Liver (tissue), 9 donors: Measurements from ENCODE around the gene ZFYVE9. TPM values are rescaled to one million over a fixed set of nuclear protein-coding genes. Genes with fewer than 3 reads are reported as not detected.
"Not testable (repeated sequence)": the region's sequence is repeated elsewhere in the genome, so short reads cannot be mapped to it uniquely, and the experiment has no call there.

Experiments
- DNase-seq: peaks from one replicate; pipeline ENCODE4 v3.0.0-alpha.2; 2017; ENCODE audit warnings: low spot score
- H3K27ac ChIP-seq, 2 donors: one replicate each; pipeline ENCODE4 v1.7.0; 2013; ENCODE audit warnings: inconsistent platforms in 2 of 2, low read length in 2 of 2, control low read depth in 1 of 2, low read depth in 1 of 2, mild to moderate bottlenecking in 1 of 2
- H3K27me3 ChIP-seq, 4 donors: one replicate each; pipeline versions ENCODE4 v1.6.1 to v1.7.0; 2013; ENCODE audit warnings: low read length in 3 of 4, inconsistent platforms in 1 of 4, mild to moderate bottlenecking in 1 of 4, moderate library complexity in 1 of 4; ENCODE audit not compliant: control insufficient read depth in 4 of 4, insufficient read depth in 4 of 4
- H3K36me3 ChIP-seq, 4 donors: one replicate each; pipeline versions ENCODE4 v1.6.1 to v1.7.0; 2013; ENCODE audit warnings: low read length in 3 of 4, mild to moderate bottlenecking in 3 of 4, low read depth in 1 of 4, moderate library complexity in 1 of 4; ENCODE audit not compliant: control insufficient read depth in 4 of 4, insufficient read depth in 3 of 4
- H3K4me1 ChIP-seq, 4 donors: one replicate each; pipeline versions ENCODE4 v1.6.1 to v1.7.0; 2013; ENCODE audit warnings: low read length in 3 of 4, mild to moderate bottlenecking in 3 of 4, moderate library complexity in 1 of 4; ENCODE audit not compliant: control insufficient read depth in 4 of 4, insufficient read depth in 4 of 4
- H3K4me3 ChIP-seq, 3 donors: one replicate each; pipeline versions ENCODE4 v1.6.1 to v1.7.0; 2013; ENCODE audit warnings: low read length in 3 of 3, control low read depth in 1 of 3, low read depth in 1 of 3, mild to moderate bottlenecking in 1 of 3
- H3K9ac ChIP-seq, 2 donors: one replicate each; pipeline ENCODE4 v1.7.0; 2013; ENCODE audit warnings: low read length in 2 of 2, mild to moderate bottlenecking in 2 of 2, moderate library complexity in 2 of 2, control low read depth in 1 of 2, low read depth in 1 of 2
- H3K9me3 ChIP-seq, 4 donors: one replicate each; pipeline versions ENCODE4 v1.6.1 to v1.7.0; 2013; ENCODE audit warnings: low read length in 3 of 4; ENCODE audit not compliant: control insufficient read depth in 4 of 4
- EGR1 ChIP-seq, 2 donors: IDR thresholded peaks; 2 replicates each; pipeline ENCODE4 v1.6.1; 2016 to 2018; ENCODE audit warnings: antibody characterized with exemption in 2 of 2, low read depth in 2 of 2
- FOXA2 ChIP-seq: IDR thresholded peaks from 2 replicates; pipeline ENCODE4 v1.6.1; 2016; ENCODE audit warnings: antibody characterized with exemption
- GABPA ChIP-seq, 2 donors: IDR thresholded peaks in 1 of 2; conservative IDR thresholded peaks in 1 of 2; 2 replicates each; pipeline ENCODE4 v1.6.1; 2016; ENCODE audit warnings: antibody characterized with exemption in 2 of 2, mild to moderate bottlenecking in 1 of 2, moderate library complexity in 1 of 2
- HNF4A ChIP-seq, 2 donors: conservative IDR thresholded peaks; 2 replicates each; pipeline ENCODE4 v1.6.1; 2016; ENCODE audit warnings: antibody characterized with exemption in 2 of 2, mild to moderate bottlenecking in 2 of 2
- JUND ChIP-seq, 2 donors: IDR thresholded peaks; 2 replicates each; pipeline ENCODE4 v1.6.1; 2016; ENCODE audit warnings: antibody characterized with exemption in 2 of 2
- NR2F2 ChIP-seq: IDR thresholded peaks from 2 replicates; pipeline ENCODE4 v1.6.1; 2016; ENCODE audit warnings: antibody characterized with exemption
- RAD21 ChIP-seq, 2 donors: IDR thresholded peaks; 2 replicates each; pipeline ENCODE4 v1.6.1; 2016; ENCODE audit warnings: antibody characterized with exemption in 2 of 2, mild to moderate bottlenecking in 2 of 2
- RXRA ChIP-seq, 2 donors: IDR thresholded peaks; 2 replicates each; pipeline ENCODE4 v1.6.1; 2017 to 2018; ENCODE audit warnings: antibody characterized with exemption in 2 of 2, mild to moderate bottlenecking in 1 of 2
- SP1 ChIP-seq: IDR thresholded peaks from 2 replicates; pipeline ENCODE4 v1.6.1; 2018; ENCODE audit warnings: antibody characterized with exemption, mild to moderate bottlenecking
- TAF1 ChIP-seq: conservative IDR thresholded peaks from 2 replicates; pipeline ENCODE4 v1.6.1; 2016; ENCODE audit warnings: antibody characterized with exemption, mild to moderate bottlenecking
- YY1 ChIP-seq: IDR thresholded peaks from 2 replicates; pipeline ENCODE4 v1.6.1; 2016; ENCODE audit warnings: antibody characterized with exemption, mild to moderate bottlenecking
- ZBTB33 ChIP-seq: IDR thresholded peaks from 2 replicates; pipeline ENCODE4 v1.6.1; 2016; ENCODE audit warnings: antibody characterized with exemption
- WGBS: extraction: QIAGEN DNeasy Blood & Tissue Kit; methylation state at CpG from one replicate; pipeline ENCODE4 v1.1.7; 2013; 5-methylcytosine and 5-hydroxymethylcytosine counted together
- polyA plus RNA-seq, 2 donors: library from polyadenylated mRNA; stranded (reverse) in 1 of 2; unstranded in 1 of 2; fragments of 200-250 nt in 1 of 2; fragments of >200 nt in 1 of 2; fragmentation: Nextera tagmentation in 1 of 2; extraction: Ambion mirVana in 1 of 2; gene quantifications; one replicate each; pipeline versions ENCODE4 v1.2.1 to v1.2.3, GENCODE V29; 2013 to 2015
- total RNA-seq, 2 donors: library from RNA; depleted of rRNA; stranded (reverse); fragments of >200 nt; gene quantifications; one replicate each; pipeline ENCODE4 v1.2.3, GENCODE V29; 2014
- TF ChIP-seq, protein P1 (sequence below): fragments of 150-350 bp; IDR thresholded peaks from 2 replicates; pipeline ENCODE4 v1.5.1; 2017; ENCODE audit warnings: improper control_type of control experiment, low read depth, low read length; ENCODE audit not compliant: missing input control
- TF ChIP-seq, protein P2 (sequence below): IDR thresholded peaks from 2 replicates; pipeline ENCODE4 v1.6.1; 2016; ENCODE audit warnings: antibody characterized with exemption
- TF ChIP-seq, protein P3 (sequence below): IDR thresholded peaks from 2 replicates; pipeline ENCODE4 v1.6.1; 2016; ENCODE audit warnings: antibody characterized with exemption
- TF ChIP-seq, protein P4 (sequence below): IDR thresholded peaks from 2 replicates; pipeline ENCODE4 v1.6.1; 2016; ENCODE audit warnings: antibody characterized with exemption, mild to moderate bottlenecking
- donor health status: healthy.
- donor health status: healthy.
- donor health status: healthy.
- donor health status: healthy.
- donor health status: healthy.

The ZFYVE9 gene
- total RNA-seq (10 to 100 TPM in 1 of 2 donors, 1 to 10 TPM in 1; 9.9 to 20.9 TPM), polyA plus RNA-seq (1 to 10 TPM; 3.8 to 5.6 TPM)

GRCh38 chr1:52141513-52142219, at the start of gene ZFYVE9:
Gene ZFYVE9, plus strand, starts transcription at chr1:52142089. Its CDS starts 91,118 bp downstream, at chr1:52233207.
- Histone ChIP-seq H3K9me3 (no peaks in the 10 kb centered on the region), H3K27ac (peak within 1 kb of the TSS; percentile 91 to 96)
- WGBS: 1% methylated on average over 72 of the region's 72 CpGs

GRCh38 chr1:52094300-52094699, 47.6 kb upstream of the ZFYVE9 start:
- H3K9ac ChIP-seq, DNase-seq, H3K36me3 ChIP-seq, H3K4me1 ChIP-seq, H3K4me3 ChIP-seq, H3K9me3 ChIP-seq, H3K27ac ChIP-seq, H3K27me3 ChIP-seq: not testable (repeated sequence)
- WGBS: 93% methylated on average over 7 of the region's 7 CpGs

More at GRCh38 chr1:52141513-52142219, at the start of gene ZFYVE9:
- Histone ChIP-seq H3K9ac (peak within 1 kb of the TSS; percentile 89 to 91), H3K4me3 (peak within 1 kb of the TSS; percentile 78 to 99 (median 85)), H3K4me1 (peaks cover 3 to 11% (median 8%) of the 10 kb centered on the region in 4 donors), H3K36me3 (no peaks in the 10 kb centered on the region), H3K27me3 (no peaks in the 10 kb centered on the region)
- TF ChIP-seq HNF4A (conservative IDR thresholded peaks at IDR 0.05) (no peak), EGR1 (IDR thresholded peaks at IDR 0.05; ENCODE audit: low read depth in 2 of 2) (no peak), SP1 (peak; percentile 13), GABPA (IDR thresholded peaks at IDR 0.05 in 1 of 2, conservative IDR thresholded peaks at IDR 0.05 in 1 of 2) (no peak), ZBTB33 (no peak), NR2F2 (no peak), RAD21 (IDR thresholded peaks at IDR 0.05) (peak in 1 of 2 donors; percentile 59), FOXA2 (no peak)
- TF ChIP-seq, protein P1, sequence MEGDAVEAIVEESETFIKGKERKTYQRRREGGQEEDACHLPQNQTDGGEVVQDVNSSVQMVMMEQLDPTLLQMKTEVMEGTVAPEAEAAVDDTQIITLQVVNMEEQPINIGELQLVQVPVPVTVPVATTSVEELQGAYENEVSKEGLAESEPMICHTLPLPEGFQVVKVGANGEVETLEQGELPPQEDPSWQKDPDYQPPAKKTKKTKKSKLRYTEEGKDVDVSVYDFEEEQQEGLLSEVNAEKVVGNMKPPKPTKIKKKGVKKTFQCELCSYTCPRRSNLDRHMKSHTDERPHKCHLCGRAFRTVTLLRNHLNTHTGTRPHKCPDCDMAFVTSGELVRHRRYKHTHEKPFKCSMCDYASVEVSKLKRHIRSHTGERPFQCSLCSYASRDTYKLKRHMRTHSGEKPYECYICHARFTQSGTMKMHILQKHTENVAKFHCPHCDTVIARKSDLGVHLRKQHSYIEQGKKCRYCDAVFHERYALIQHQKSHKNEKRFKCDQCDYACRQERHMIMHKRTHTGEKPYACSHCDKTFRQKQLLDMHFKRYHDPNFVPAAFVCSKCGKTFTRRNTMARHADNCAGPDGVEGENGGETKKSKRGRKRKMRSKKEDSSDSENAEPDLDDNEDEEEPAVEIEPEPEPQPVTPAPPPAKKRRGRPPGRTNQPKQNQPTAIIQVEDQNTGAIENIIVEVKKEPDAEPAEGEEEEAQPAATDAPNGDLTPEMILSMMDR: peak; percentile 75
- TF ChIP-seq, protein P2, sequence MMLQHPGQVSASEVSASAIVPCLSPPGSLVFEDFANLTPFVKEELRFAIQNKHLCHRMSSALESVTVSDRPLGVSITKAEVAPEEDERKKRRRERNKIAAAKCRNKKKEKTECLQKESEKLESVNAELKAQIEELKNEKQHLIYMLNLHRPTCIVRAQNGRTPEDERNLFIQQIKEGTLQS: no peak
- peak; percentile 81 for DNase-seq

DNA sequence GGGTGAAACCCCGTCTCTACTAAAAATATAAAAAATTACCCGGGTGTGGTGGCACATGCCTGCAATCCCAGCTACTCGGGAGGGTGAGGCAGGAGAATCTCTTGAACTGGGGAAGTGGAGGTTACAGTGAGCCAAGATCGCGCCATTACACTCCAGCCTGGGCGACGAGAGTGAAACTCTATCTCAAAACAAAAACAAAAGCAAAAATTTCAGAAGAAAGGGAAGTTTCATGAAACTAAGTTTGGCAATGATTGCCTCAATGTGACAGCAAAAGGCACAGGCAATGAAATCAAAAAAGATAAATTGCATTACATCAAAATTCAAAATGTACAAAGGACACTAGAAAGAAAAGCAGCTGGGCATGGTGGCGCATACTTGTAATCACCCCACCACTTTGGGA, 45.7 kb upstream of the ZFYVE9 start:
- TF ChIP-seq JUND (IDR thresholded peaks at IDR 0.05) (no peak), HNF4A (conservative IDR thresholded peaks at IDR 0.05) (no peak), TAF1 (no peak), GABPA (IDR thresholded peaks at IDR 0.05 in 1 of 2, conservative IDR thresholded peaks at IDR 0.05 in 1 of 2) (no peak), YY1 (no peak), RXRA (IDR thresholded peaks at IDR 0.05) (no peak), SP1 (no peak), RAD21 (IDR thresholded peaks at IDR 0.05) (no peak), FOXA2 (no peak), NR2F2 (no peak)
- TF ChIP-seq, protein P3, sequence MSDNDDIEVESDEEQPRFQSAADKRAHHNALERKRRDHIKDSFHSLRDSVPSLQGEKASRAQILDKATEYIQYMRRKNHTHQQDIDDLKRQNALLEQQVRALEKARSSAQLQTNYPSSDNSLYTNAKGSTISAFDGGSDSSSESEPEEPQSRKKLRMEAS: no peak
- TF ChIP-seq, protein P1: no peak
- TF ChIP-seq, protein P4, sequence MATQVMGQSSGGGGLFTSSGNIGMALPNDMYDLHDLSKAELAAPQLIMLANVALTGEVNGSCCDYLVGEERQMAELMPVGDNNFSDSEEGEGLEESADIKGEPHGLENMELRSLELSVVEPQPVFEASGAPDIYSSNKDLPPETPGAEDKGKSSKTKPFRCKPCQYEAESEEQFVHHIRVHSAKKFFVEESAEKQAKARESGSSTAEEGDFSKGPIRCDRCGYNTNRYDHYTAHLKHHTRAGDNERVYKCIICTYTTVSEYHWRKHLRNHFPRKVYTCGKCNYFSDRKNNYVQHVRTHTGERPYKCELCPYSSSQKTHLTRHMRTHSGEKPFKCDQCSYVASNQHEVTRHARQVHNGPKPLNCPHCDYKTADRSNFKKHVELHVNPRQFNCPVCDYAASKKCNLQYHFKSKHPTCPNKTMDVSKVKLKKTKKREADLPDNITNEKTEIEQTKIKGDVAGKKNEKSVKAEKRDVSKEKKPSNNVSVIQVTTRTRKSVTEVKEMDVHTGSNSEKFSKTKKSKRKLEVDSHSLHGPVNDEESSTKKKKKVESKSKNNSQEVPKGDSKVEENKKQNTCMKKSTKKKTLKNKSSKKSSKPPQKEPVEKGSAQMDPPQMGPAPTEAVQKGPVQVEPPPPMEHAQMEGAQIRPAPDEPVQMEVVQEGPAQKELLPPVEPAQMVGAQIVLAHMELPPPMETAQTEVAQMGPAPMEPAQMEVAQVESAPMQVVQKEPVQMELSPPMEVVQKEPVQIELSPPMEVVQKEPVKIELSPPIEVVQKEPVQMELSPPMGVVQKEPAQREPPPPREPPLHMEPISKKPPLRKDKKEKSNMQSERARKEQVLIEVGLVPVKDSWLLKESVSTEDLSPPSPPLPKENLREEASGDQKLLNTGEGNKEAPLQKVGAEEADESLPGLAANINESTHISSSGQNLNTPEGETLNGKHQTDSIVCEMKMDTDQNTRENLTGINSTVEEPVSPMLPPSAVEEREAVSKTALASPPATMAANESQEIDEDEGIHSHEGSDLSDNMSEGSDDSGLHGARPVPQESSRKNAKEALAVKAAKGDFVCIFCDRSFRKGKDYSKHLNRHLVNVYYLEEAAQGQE: no peak
- H3K9ac ChIP-seq: no peak overlapping the region
- H3K36me3 ChIP-seq: no peaks in the 10 kb centered on the region
- H3K27me3 ChIP-seq: no peaks in the 10 kb centered on the region
- H3K27ac ChIP-seq: no peak overlapping the region
- H3K4me1 ChIP-seq: peaks cover 0 to 5% (median 1%) of the 10 kb centered on the region in 4 donors
- no peaks in the 10 kb centered on the region for H3K9me3 ChIP-seq
- no peak overlapping the region for H3K4me3 ChIP-seq
- DNase-seq: no peak
- 75% methylated on average over 8 of the region's 8 CpGs for WGBS
